Skeletal muscle satellite cell (primary cell): ENCODE results near the gene MYBBP1A.

Experiments used
- H3K27me3 ChIP-seq: 2 replicates; pipeline ENCODE4 v1.7.0; 2013; ENCODE audit warnings: low read length; ENCODE audit not compliant: control insufficient read depth, insufficient read depth
- H3K36me3 ChIP-seq: 2 replicates; pipeline ENCODE4 v1.7.0; 2013; ENCODE audit warnings: mild to moderate bottlenecking, control low read depth, low read length; ENCODE audit not compliant: insufficient read depth
- H3K4me1 ChIP-seq: 2 replicates; pipeline ENCODE4 v1.7.0; 2013; ENCODE audit warnings: low read length; ENCODE audit not compliant: control insufficient read depth, insufficient read depth
- H3K4me2 ChIP-seq: 2 replicates; pipeline ENCODE4 v1.7.0; 2013; ENCODE audit warnings: mild to moderate bottlenecking, low read length
- H3K4me3 ChIP-seq: 2 replicates; pipeline ENCODE4 v1.7.0; 2013; ENCODE audit warnings: low read length
- H3K9ac ChIP-seq: 2 replicates; pipeline ENCODE4 v1.7.0; 2013; ENCODE audit warnings: mild to moderate bottlenecking, low read depth, low read length, moderate library complexity
- H3K9me3 ChIP-seq: replicated peaks from 2 replicates; pipeline ENCODE4 v1.7.0; 2013; ENCODE audit warnings: mild to moderate bottlenecking, control low read depth, low read length

The MYBBP1A gene

GRCh38 chr17:4565209-4566141, 10.3 kb upstream of the MYBBP1A start:
- peak overlapping the region; percentile 24 for H3K4me2 ChIP-seq
- no peaks in the 10 kb centered on the region for H3K4me1 ChIP-seq
- no peaks in the 10 kb centered on the region for H3K36me3 ChIP-seq
- no peaks in the 10 kb centered on the region for H3K9me3 ChIP-seq
- H3K4me3 ChIP-seq: no peak overlapping the region
- H3K27me3 ChIP-seq: peaks cover 24% of the 10 kb centered on the region
- no peak overlapping the region for H3K9ac ChIP-seq

- H3K9ac ChIP-seq: no peak overlapping the region
- H3K27me3 ChIP-seq: peaks cover 20% of the 10 kb centered on the region
- H3K4me1 ChIP-seq: no peaks in the 10 kb centered on the region
- no peaks in the 10 kb centered on the region for H3K36me3 ChIP-seq
- H3K9me3 ChIP-seq: no peaks in the 10 kb centered on the region
- H3K4me3 ChIP-seq: no peak overlapping the region
- no peak overlapping the region for H3K4me2 ChIP-seq
Observed at GRCh38 chr17:4562015-4562969, 7.1 kb upstream of the MYBBP1A start.

GRCh38 chr17:4560837-4561256, 5.7 kb upstream of the MYBBP1A start:
- Histone ChIP-seq H3K4me2 (no peak overlapping the region), H3K9me3 (no peaks in the 10 kb centered on the region), H3K27me3 (peaks cover 18% of the 10 kb centered on the region), H3K4me1 (peaks cover 2% of the 10 kb centered on the region), H3K36me3 (no peaks in the 10 kb centered on the region), H3K4me3 (no peak overlapping the region), H3K9ac (no peak overlapping the region)

- peaks cover 6% of the 10 kb centered on the region for H3K4me1 ChIP-seq
- H3K9ac ChIP-seq: no peak within 1 kb of the TSS
- H3K9me3 ChIP-seq: no peaks in the 10 kb centered on the region
Observed at GRCh38 chr17:4560421-4560820, 5.2 kb upstream of the MYBBP1A start, which contains the start of gene GGT6. Gene GGT6 (minus strand): TSS chr17:4560577. CDS start chr17:4560521, 56 bp downstream.

GRCh38 chr17:4559966-4560365, 4.8 kb upstream of the MYBBP1A start:
- no peak overlapping the region for H3K9ac ChIP-seq
- H3K4me3 ChIP-seq: no peak overlapping the region

More at GRCh38 chr17:4560421-4560820, 5.2 kb upstream of the MYBBP1A start, which contains the start of gene GGT6:
- no peak within 1 kb of the TSS for H3K4me3 ChIP-seq
- H3K4me2 ChIP-seq: no peak within 1 kb of the TSS
- H3K27me3 ChIP-seq: peaks cover 18% of the 10 kb centered on the region
- H3K36me3 ChIP-seq: no peaks in the 10 kb centered on the region

GRCh38 chr17:4559139-4559791, 4.1 kb upstream of the MYBBP1A start:
- Histone ChIP-seq H3K4me3 (no peak overlapping the region), H3K4me2 (no peak overlapping the region), H3K36me3 (no peaks in the 10 kb centered on the region), H3K4me1 (peaks cover 9% of the 10 kb centered on the region), H3K9ac (no peak overlapping the region), H3K27me3 (peaks cover 18% of the 10 kb centered on the region), H3K9me3 (no peaks in the 10 kb centered on the region)

More at GRCh38 chr17:4559966-4560365, 4.8 kb upstream of the MYBBP1A start:
- Histone ChIP-seq H3K27me3 (peaks cover 18% of the 10 kb centered on the region), H3K4me2 (no peak overlapping the region), H3K36me3 (no peaks in the 10 kb centered on the region), H3K9me3 (no peaks in the 10 kb centered on the region), H3K4me1 (peaks cover 6% of the 10 kb centered on the region)

- Histone ChIP-seq H3K4me1 (peaks cover 16% of the 10 kb centered on the region), H3K4me2 (no peak overlapping the region), H3K4me3 (no peak overlapping the region), H3K9me3 (no peaks in the 10 kb centered on the region), H3K9ac (no peak overlapping the region), H3K36me3 (peaks cover 4% of the 10 kb centered on the region), H3K27me3 (peaks cover 18% of the 10 kb centered on the region)
Observed at GRCh38 chr17:4558347-4558971, 3.3 kb upstream of the MYBBP1A start.

GRCh38 chr17:4557626-4558346, 2.6 kb upstream of the MYBBP1A start:
- peaks cover 13% of the 10 kb centered on the region for H3K27me3 ChIP-seq
- no peak overlapping the region for H3K4me3 ChIP-seq
- H3K4me2 ChIP-seq: no peak overlapping the region
- H3K36me3 ChIP-seq: peaks cover 9% of the 10 kb centered on the region
- H3K9me3 ChIP-seq: no peaks in the 10 kb centered on the region
- H3K9ac ChIP-seq: no peak overlapping the region
- peaks cover 16% of the 10 kb centered on the region for H3K4me1 ChIP-seq

GRCh38 chr17:4556996-4557395, 1.8 kb upstream of the MYBBP1A start:
- Histone ChIP-seq H3K9me3 (no peaks in the 10 kb centered on the region), H3K9ac (no peak overlapping the region), H3K4me2 (no peak overlapping the region), H3K4me3 (no peak overlapping the region), H3K4me1 (peaks cover 16% of the 10 kb centered on the region), H3K27me3 (peaks cover 10% of the 10 kb centered on the region), H3K36me3 (peaks cover 15% of the 10 kb centered on the region)
